HEK293 (cell line): Measurements from ENCODE around the gene WDR64.

Experiments used
- CTCF ChIP-seq: fragments of 450-650 bp; formaldehyde crosslinking; IDR thresholded peaks from 2 replicates; pipeline ENCODE4 v1.5.1; 2016; ENCODE audit warnings: missing biosample characterization, missing genetic modification characterization
- MZF1 ChIP-seq: fragments of 450-650 bp; formaldehyde crosslinking; IDR thresholded peaks from 2 replicates; pipeline ENCODE4 v1.5.1; 2017; ENCODE audit warnings: missing biosample characterization, missing genetic modification characterization, borderline replicate concordance
- SP7 ChIP-seq: fragments of 450-650 bp; formaldehyde crosslinking; IDR thresholded peaks from 2 replicates; pipeline ENCODE4 v1.5.1; 2016; ENCODE audit warnings: missing biosample characterization, missing genetic modification characterization
- YY1 ChIP-seq: fragments of 450-650 bp; formaldehyde crosslinking; IDR thresholded peaks from 2 replicates; pipeline ENCODE4 v1.5.1; 2018; ENCODE audit warnings: missing biosample characterization, missing genetic modification characterization
- ZBTB21 ChIP-seq: fragments of 450-650 bp; formaldehyde crosslinking; IDR thresholded peaks from 2 replicates; pipeline ENCODE4 v1.5.1; 2017; ENCODE audit warnings: missing biosample characterization, missing genetic modification characterization
- ZNF280D ChIP-seq: fragments of 450-650 bp; formaldehyde crosslinking; IDR thresholded peaks from 2 replicates; pipeline ENCODE4 v1.5.1; 2016; ENCODE audit warnings: missing biosample characterization, missing genetic modification characterization
- ZNF391 ChIP-seq: fragments of 450-650 bp; formaldehyde crosslinking; IDR thresholded peaks from 2 replicates; pipeline ENCODE4 v1.5.1; 2016; ENCODE audit warnings: low read depth, missing biosample characterization, missing genetic modification characterization, borderline replicate concordance
- ZNF423 ChIP-seq: fragments of 450-650 bp; formaldehyde crosslinking; IDR thresholded peaks from 2 replicates; pipeline ENCODE4 v1.5.1; 2016; ENCODE audit warnings: missing biosample characterization, missing genetic modification characterization

GRCh38 chr1:241611063-241611462 lies 41.0 kb upstream of the WDR64 start:
- TF ChIP-seq ZNF391 (tag by site-specific recombination) (no peak), MZF1 (tag by site-specific recombination) (no peak), YY1 (tag by site-specific recombination) (no peak), CTCF (tag by site-specific recombination) (no peak), ZNF423 (no peak), SP7 (no peak), ZNF280D (tag by site-specific recombination) (no peak), ZBTB21 (tag by site-specific recombination) (no peak)
